GM12873 (cell line): ENCODE measurements around the gene SPESP1.

Experiments
- CTCF ChIP-seq: IDR thresholded peaks from 2 replicates; pipeline ENCODE4 v1.5.1; 2012; ENCODE audit warnings: low read depth, mild to moderate bottlenecking, moderate library complexity, low read length, control low read depth; ENCODE audit not compliant: insufficient read depth; ENCODE audit errors: missing control alignments

Gene SPESP1

GRCh38 chr15:68900027-68900426, 30.3 kb upstream of the SPESP1 start:
- TF ChIP-seq CTCF: no peak

GRCh38 chr15:68907396-68907923, 22.9 kb upstream of the SPESP1 start:
- TF ChIP-seq CTCF: no peak

- no peak for TF ChIP-seq CTCF
These were observed 20.7 kb upstream of the SPESP1 start for GRCh38 chr15:68909601-68910100.

GRCh38 chr15:68910341-68910740, 20.0 kb upstream of the SPESP1 start:
- TF ChIP-seq CTCF: no peak

- TF ChIP-seq CTCF: no peak
These were observed 19.5 kb upstream of the SPESP1 start for GRCh38 chr15:68910816-68911215.

GRCh38 chr15:68921926-68922325, 8.4 kb upstream of the SPESP1 start:
- no peak for TF ChIP-seq CTCF

- peak; percentile 80 for TF ChIP-seq CTCF
These were observed 5.3 kb upstream of the SPESP1 start for GRCh38 chr15:68924866-68925560.
